K562 (cell line): Measurements from ENCODE around the gene CTSW. TPM values are rescaled to one million over a fixed set of nuclear protein-coding genes. Genes with fewer than 3 reads are reported as not detected.

Source experiments
- ATAC-seq: fragments of 200-7000 bp; cut with Tn5 transposase; 3 replicates; pipeline ENCODE4 v1.9.1; 2020; ENCODE audit warnings: moderate library complexity
- BruUV-seq: library from RNA; stranded (reverse); fragments of 400-500 nt; replicated peaks from 2 replicates; lab custom pipeline; 2021; lab: Mats Ljungman, UMichigan
- CTCF ChIA-PET: fragments of 300-600 bp; formaldehyde crosslinking; extraction: SDS; loops from one replicate; lab custom pipeline; 2021; ENCODE audit warnings: low intra/inter-chr PET ratio; lab: Yijun Ruan, JAX
- POLR2A ChIA-PET: fragments of 300-600, 350-650 bp; sonication (Branson Sonifier 250); formaldehyde crosslinking; extraction: SDS; loops from one replicate; lab custom pipeline; 2021; ENCODE audit warnings: antibody characterized with exemption, inconsistent platforms; lab: Yijun Ruan, JAX
- DNase-seq, 4 experiments: peaks; one replicate each; pipeline versions ENCODE4 v3.0.0 to v3.0.0-alpha.2; 2011 to 2018; ENCODE audit warnings: low spot score in 3 of 4, mixed read lengths in 3 of 4; ENCODE audit errors: extremely low read depth in 1 of 4
- FAIRE-seq: peaks from 2 replicates; lab custom pipeline; 2011; peaks lifted over from hg19 to GRCh38; lab: Jason Lieb, UNC
- H2AFZ ChIP-seq: 2 replicates; pipeline ENCODE4 v1.6.0; 2011; ENCODE audit warnings: low read depth, low read length, control low read depth, inconsistent platforms
- H3K27ac ChIP-seq: fragments of 200-600 bp; 3 replicates; pipeline ENCODE4 v1.8.0; 2011; ENCODE audit warnings: low read depth, mild to moderate bottlenecking, control low read depth, inconsistent platforms, low read length, moderate library complexity, mixed read lengths; ENCODE audit errors: extremely low read depth
- H3K27me3 ChIP-seq, 2 experiments: fragments of 300-600 bp in 1 of 2; 2 replicates in 1 of 2; 3 replicates in 1 of 2; pipeline versions ENCODE4 v1.6.0 to v1.8.0; 2011; ENCODE audit warnings: inconsistent platforms in 2 of 2, low read length in 2 of 2, mild to moderate bottlenecking in 1 of 2, mixed read lengths in 1 of 2, moderate library complexity in 1 of 2; ENCODE audit not compliant: control insufficient read depth in 2 of 2, insufficient read depth in 2 of 2
- H3K36me3 ChIP-seq: fragments of 300-600 bp; 3 replicates; pipeline ENCODE4 v1.8.0; 2011; ENCODE audit warnings: mild to moderate bottlenecking, low read length, inconsistent platforms; ENCODE audit not compliant: control insufficient read depth, insufficient read depth
- H3K4me1 ChIP-seq, 2 experiments: fragments of 200-600 bp in 1 of 2; replicated peaks in 1 of 2; 2 replicates in 1 of 2; 3 replicates in 1 of 2; pipeline versions ENCODE4 v1.5.1 to v1.8.0; 2011; ENCODE audit warnings: inconsistent platforms in 2 of 2, low read length in 2 of 2, mild to moderate bottlenecking in 1 of 2, mixed read lengths in 1 of 2, moderate library complexity in 1 of 2; ENCODE audit not compliant: control insufficient read depth in 2 of 2, insufficient read depth in 2 of 2
- H3K4me2 ChIP-seq: 2 replicates; pipeline ENCODE4 v1.6.1; 2011; ENCODE audit warnings: low read length, control low read depth, inconsistent platforms, mixed read lengths; ENCODE audit not compliant: insufficient read depth
- H3K4me3 ChIP-seq: fragments of 200-600 bp; sonication (generic), shearing (Covaris generic); 2 replicates; pipeline ENCODE4 v1.5.1; 2016; ENCODE audit warnings: control low read depth, inconsistent platforms
- H3K79me2 ChIP-seq: fragments of 200-600 bp; 3 replicates; pipeline ENCODE4 v1.8.0; 2011; ENCODE audit warnings: low read length, inconsistent platforms; ENCODE audit not compliant: control insufficient read depth, insufficient read depth
- H3K9ac ChIP-seq, 2 experiments: 2 replicates each; pipeline versions ENCODE4 v1.6.0 to v1.6.1; 2011; ENCODE audit warnings: low read depth in 2 of 2, low read length in 2 of 2, control low read depth in 1 of 2, inconsistent platforms in 1 of 2, mild to moderate bottlenecking in 1 of 2, mixed read lengths in 1 of 2; ENCODE audit not compliant: insufficient read depth in 1 of 2
- H3K9me1 ChIP-seq: one replicate; pipeline ENCODE4 v1.6.0; 2011; ENCODE audit warnings: inconsistent platforms, mild to moderate bottlenecking, low read length, moderate library complexity; ENCODE audit not compliant: control insufficient read depth, insufficient read depth
- H3K9me3 ChIP-seq: replicated peaks from 2 replicates; pipeline ENCODE4 v1.5.1; 2011; ENCODE audit warnings: low read depth, low read length, inconsistent platforms; ENCODE audit not compliant: control insufficient read depth, insufficient read depth
- H4K20me1 ChIP-seq: replicated peaks from 2 replicates; pipeline ENCODE4 v1.6.1; 2011; ENCODE audit warnings: low read length, inconsistent platforms, mixed read lengths; ENCODE audit not compliant: control insufficient read depth, insufficient read depth
- CBFB ChIP-seq: sonication (generic); formaldehyde crosslinking; IDR thresholded peaks from 2 replicates; pipeline ENCODE4 v1.4.0; 2020; ENCODE audit warnings: mild to moderate bottlenecking, missing genetic modification reagents
- POLR2G ChIP-seq: fragments of 200-400 bp; formaldehyde crosslinking; IDR thresholded peaks from 2 replicates; pipeline ENCODE4 v1.6.1; 2017; ENCODE audit warnings: low read depth, mild to moderate bottlenecking, antibody characterized with exemption, low read length, moderate library complexity
- RBFOX2 ChIP-seq: fragments of 200-400 bp; formaldehyde crosslinking; IDR thresholded peaks from 2 replicates; pipeline ENCODE4 v1.6.1; 2017; ENCODE audit warnings: low read depth, mild to moderate bottlenecking, low read length, moderate library complexity
- XRCC4 ChIP-seq: IDR thresholded peaks from one replicate; pipeline ENCODE4 v1.6.1; 2011; ENCODE audit not compliant: insufficient read depth, insufficient read length; ENCODE audit errors: extremely low read depth
- ZNF12 ChIP-seq: sonication (generic); formaldehyde crosslinking; IDR thresholded peaks from 2 replicates; pipeline ENCODE4 v1.4.0; 2020; ENCODE audit warnings: mild to moderate bottlenecking, missing genetic modification reagents
- ZNF263 ChIP-seq: sonication (generic); formaldehyde crosslinking; IDR thresholded peaks from 2 replicates; pipeline ENCODE4 v1.8.0; 2022; ENCODE audit warnings: mild to moderate bottlenecking, missing genetic modification reagents, borderline replicate concordance
- WGBS: fragments of 100-300 bp; shearing (Covaris generic); methylation state at CpG from one replicate; pipeline ENCODE4 v1.1.6; 2016; ENCODE audit warnings: low coverage, mixed read lengths; ENCODE audit not compliant: insufficient coverage; ENCODE audit errors: missing lambda C conversion rate; 5-methylcytosine and 5-hydroxymethylcytosine counted together
- in situ Hi-C: fragments of 300-500 bp; cut with MboI; formaldehyde crosslinking; loops from 4 replicates; pipeline ENCODE4 v1.15.0; 2018; ENCODE audit warnings: inconsistent platforms, mixed read lengths
- intact Hi-C: fragments of 100-400 bp; cut with micrococcal nuclease; formaldehyde crosslinking; loops from 2 replicates; pipeline ENCODE4 v1.14.2; 2022
- polyA plus RNA-seq, 8 experiments: library from polyadenylated mRNA; depleted of rRNA in 4 of 8; stranded (reverse) in 5 of 8; unstranded in 3 of 8; fragments of >200 nt; fragmentation: Nextera tagmentation in 2 of 8; fragmentation: Illumina TruSeq in 1 of 8; extraction: Ambion mirVana in 2 of 8; extraction: Trizol in 1 of 8; gene quantifications; 2 replicates each; pipeline versions ENCODE4 v1.2.1 to v1.2.3, GENCODE V29; 2011 to 2014; ENCODE audit warnings: inconsistent platforms in 1 of 8, missing spikeins in 1 of 8
- total RNA-seq, 7 experiments: library from RNA; depleted of rRNA in 6 of 7; stranded (reverse); fragments of >200 nt in 6 of 7; fragmentation: Illumina TruSeq in 2 of 7; extraction: Trizol in 2 of 7; gene quantifications; 2 replicates each; pipeline versions ENCODE4 v1.2.1 to v1.2.3, GENCODE V29; 2011 to 2021; ENCODE audit warnings: low replicate concordance in 1 of 7
- TF ChIP-seq, protein P1 (sequence below): sonication (generic); formaldehyde crosslinking; IDR thresholded peaks from 2 replicates; pipeline ENCODE4 v1.9.0; 2022; ENCODE audit warnings: mild to moderate bottlenecking, missing genetic modification reagents
- TF ChIP-seq, protein P2 (sequence below): fragments of 450-650 bp; IDR thresholded peaks from 2 replicates; pipeline ENCODE4 v1.6.1; 2016; ENCODE audit warnings: missing biosample characterization, missing genetic modification characterization
- TF ChIP-seq, protein P3 (sequence below): fragments of 450-650 bp; conservative IDR thresholded peaks from 2 replicates; pipeline ENCODE4 v1.6.1; 2016; ENCODE audit warnings: missing genetic modification characterization, low read depth, mild to moderate bottlenecking, missing compliant biosample characterization, moderate library complexity

The CTSW gene
- total and polyA plus RNA-seq, 9 of the 15 experiments (the other 6 are each of a cell fraction or from before 2014, with no cell fraction given) = 0.04 TPM; not detected in 8

DNA sequence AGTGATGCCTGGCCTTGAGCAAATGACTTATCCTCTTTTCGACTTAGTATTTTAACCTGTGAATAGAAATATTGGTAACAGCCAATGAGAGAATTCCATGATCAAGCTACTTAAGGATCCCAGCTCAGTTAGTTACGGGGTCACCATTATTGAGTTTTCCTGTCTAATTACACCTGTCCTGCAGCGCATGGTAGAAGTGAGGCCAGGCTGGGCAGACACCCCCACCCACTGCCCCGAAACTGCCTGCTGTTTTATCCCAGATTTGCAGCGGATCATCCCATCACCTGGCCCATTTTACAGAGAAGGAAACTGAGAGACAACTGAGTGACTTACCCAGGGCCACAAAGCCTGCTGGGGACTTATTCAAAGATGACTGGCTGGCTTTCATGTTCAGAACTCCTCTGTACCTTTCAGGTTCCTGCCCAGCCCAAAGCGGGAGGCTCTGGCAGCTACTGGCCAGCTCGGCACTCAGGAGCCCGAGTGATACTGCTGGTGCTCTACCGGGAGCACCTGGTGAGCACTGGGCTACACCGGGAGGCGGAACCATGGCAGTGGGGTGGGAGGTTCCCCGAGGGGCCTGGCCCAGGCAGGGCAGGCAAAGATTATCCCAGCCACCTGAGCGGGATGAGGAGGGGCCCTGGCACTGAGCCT lies 18.0 kb upstream of the CTSW start:
- Histone ChIP-seq H3K27me3 (no peaks in the 10 kb centered on the region; a peak in 1 of 5 replicates), H3K36me3 (peaks cover 56% of the 10 kb centered on the region; the same call in 2 of the 3 replicates), H3K4me3 (peak overlapping the region; percentile 95), H3K9me1 (no peaks in the 10 kb centered on the region), H3K4me1 (peaks cover 10 to 78% of the 10 kb centered on the region in 2 experiments), H2AFZ (no peak overlapping the region), H3K27ac (peak overlapping the region; percentile 96), H3K9ac (peak overlapping the region; percentile 99 to 100), H3K79me2 (peaks cover 39% of the 10 kb centered on the region), H3K9me3 (no peaks in the 10 kb centered on the region), H3K4me2 (peak overlapping the region; percentile 95), H4K20me1 (peaks cover 8% of the 10 kb centered on the region)
- TF ChIP-seq, protein P1, sequence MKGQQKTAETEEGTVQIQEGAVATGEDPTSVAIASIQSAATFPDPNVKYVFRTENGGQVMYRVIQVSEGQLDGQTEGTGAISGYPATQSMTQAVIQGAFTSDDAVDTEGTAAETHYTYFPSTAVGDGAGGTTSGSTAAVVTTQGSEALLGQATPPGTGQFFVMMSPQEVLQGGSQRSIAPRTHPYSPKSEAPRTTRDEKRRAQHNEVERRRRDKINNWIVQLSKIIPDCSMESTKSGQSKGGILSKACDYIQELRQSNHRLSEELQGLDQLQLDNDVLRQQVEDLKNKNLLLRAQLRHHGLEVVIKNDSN (CRISPR knock-in tag) = peak; percentile 19; the same call in 1 of the 2 replicates
- TF ChIP-seq CBFB = 0 out of 2 replicates have a peak, but pooled peaks have one; percentile 11
- 0 out of 2 replicates have a peak, but pooled peaks have one; percentile 26 for TF ChIP-seq ZNF12 (CRISPR knock-in tag)
- peak; percentile 66 for TF ChIP-seq RBFOX2
- peak; percentile 78 for TF ChIP-seq ZNF263
- TF ChIP-seq POLR2G = peak; percentile 68
- no peak for TF ChIP-seq XRCC4
- TF ChIP-seq, protein P2, sequence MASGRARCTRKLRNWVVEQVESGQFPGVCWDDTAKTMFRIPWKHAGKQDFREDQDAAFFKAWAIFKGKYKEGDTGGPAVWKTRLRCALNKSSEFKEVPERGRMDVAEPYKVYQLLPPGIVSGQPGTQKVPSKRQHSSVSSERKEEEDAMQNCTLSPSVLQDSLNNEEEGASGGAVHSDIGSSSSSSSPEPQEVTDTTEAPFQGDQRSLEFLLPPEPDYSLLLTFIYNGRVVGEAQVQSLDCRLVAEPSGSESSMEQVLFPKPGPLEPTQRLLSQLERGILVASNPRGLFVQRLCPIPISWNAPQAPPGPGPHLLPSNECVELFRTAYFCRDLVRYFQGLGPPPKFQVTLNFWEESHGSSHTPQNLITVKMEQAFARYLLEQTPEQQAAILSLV = no peak
- TF ChIP-seq, protein P3, sequence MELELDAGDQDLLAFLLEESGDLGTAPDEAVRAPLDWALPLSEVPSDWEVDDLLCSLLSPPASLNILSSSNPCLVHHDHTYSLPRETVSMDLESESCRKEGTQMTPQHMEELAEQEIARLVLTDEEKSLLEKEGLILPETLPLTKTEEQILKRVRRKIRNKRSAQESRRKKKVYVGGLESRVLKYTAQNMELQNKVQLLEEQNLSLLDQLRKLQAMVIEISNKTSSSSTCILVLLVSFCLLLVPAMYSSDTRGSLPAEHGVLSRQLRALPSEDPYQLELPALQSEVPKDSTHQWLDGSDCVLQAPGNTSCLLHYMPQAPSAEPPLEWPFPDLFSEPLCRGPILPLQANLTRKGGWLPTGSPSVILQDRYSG = no peak
- peak in 1 of 4 experiments; percentile 16 for DNase-seq
- ChIA-PET CTCF (no interaction called here), POLR2A (interaction anchor here (0.9 to 5.6 kb wide), 10 partner anchors 8 to 437 kb away, joined by 3 to 151 read pairs (median 4); partner anchors contain the start of genes CCDC85B, FIBP and MALAT1)
- FAIRE-seq = no peak
- BruUV-seq = no TSS peak
- no peak for ATAC-seq
- intact Hi-C loops (no loop called here), in situ Hi-C loops (no loop called here)
- WGBS = 60% methylated on average over 10 of the region's 13 CpGs
